HFF-Myc (cell line): ENCODE data around the gene STAG1.

Source experiments
- DNase-seq: peaks from one replicate; pipeline ENCODE4 v3.0.0-alpha.2; 2011; ENCODE audit warnings: low read depth; ENCODE audit errors: extremely low read depth
- H3K4me3 ChIP-seq: replicated peaks from 2 replicates; pipeline ENCODE4 v1.5.1; 2011; ENCODE audit warnings: low read depth, mild to moderate bottlenecking, control low read depth, low read length
- CTCF ChIP-seq: IDR thresholded peaks from 2 replicates; pipeline ENCODE4 v1.5.1; 2012; ENCODE audit warnings: mild to moderate bottlenecking, low read depth, low read length, control low read depth; ENCODE audit errors: missing control alignments

The STAG1 gene

GRCh38 chr3:136409549-136409948, 342.6 kb downstream of the STAG1 start:
- no peak for DNase-seq
- H3K4me3 ChIP-seq = no peak overlapping the region
- no peak for TF ChIP-seq CTCF

- TF ChIP-seq CTCF = no peak
- H3K4me3 ChIP-seq = no peak overlapping the region
- DNase-seq = no peak
Measured at GRCh38 chr3:136404056-136404455, 348.1 kb downstream of the STAG1 start.

- no peak for TF ChIP-seq CTCF
- no peak overlapping the region for H3K4me3 ChIP-seq
- no peak for DNase-seq
Measured at GRCh38 chr3:136396916-136397315, 355.3 kb downstream of the STAG1 start.

- no peak for TF ChIP-seq CTCF
- H3K4me3 ChIP-seq = no peak overlapping the region
- no peak for DNase-seq
Measured at GRCh38 chr3:136390574-136390973, 361.6 kb downstream of the STAG1 start.

GRCh38 chr3:136387031-136387430, 365.1 kb downstream of the STAG1 start:
- H3K4me3 ChIP-seq = no peak overlapping the region
- TF ChIP-seq CTCF = no peak
- no peak for DNase-seq

GRCh38 chr3:136385457-136385856, 366.7 kb downstream of the STAG1 start:
- no peak for TF ChIP-seq CTCF
- no peak for DNase-seq
- H3K4me3 ChIP-seq = no peak overlapping the region

GRCh38 chr3:136381051-136381450, 371.1 kb downstream of the STAG1 start:
- H3K4me3 ChIP-seq = no peak overlapping the region
- TF ChIP-seq CTCF = no peak

More at GRCh38 chr3:136381051-136381450, 371.1 kb downstream of the STAG1 start:
- no peak for DNase-seq
